Skeletal muscle cell (primary cell): ENCODE data around the gene KLF13.
A peak's percentile ranks its signal among the peaks of the same experiment; 100 is the strongest.

ENCODE experiments used
- DNase-seq: peaks from one replicate; pipeline ENCODE4 v3.0.0-alpha.2; 2010; ENCODE audit warnings: low read depth
- H3K4me3 ChIP-seq: 2 replicates; pipeline ENCODE4 v1.5.1; 2011; ENCODE audit warnings: low read depth, mild to moderate bottlenecking, control low read depth, low read length, moderate library complexity

The KLF13 gene

DNA sequence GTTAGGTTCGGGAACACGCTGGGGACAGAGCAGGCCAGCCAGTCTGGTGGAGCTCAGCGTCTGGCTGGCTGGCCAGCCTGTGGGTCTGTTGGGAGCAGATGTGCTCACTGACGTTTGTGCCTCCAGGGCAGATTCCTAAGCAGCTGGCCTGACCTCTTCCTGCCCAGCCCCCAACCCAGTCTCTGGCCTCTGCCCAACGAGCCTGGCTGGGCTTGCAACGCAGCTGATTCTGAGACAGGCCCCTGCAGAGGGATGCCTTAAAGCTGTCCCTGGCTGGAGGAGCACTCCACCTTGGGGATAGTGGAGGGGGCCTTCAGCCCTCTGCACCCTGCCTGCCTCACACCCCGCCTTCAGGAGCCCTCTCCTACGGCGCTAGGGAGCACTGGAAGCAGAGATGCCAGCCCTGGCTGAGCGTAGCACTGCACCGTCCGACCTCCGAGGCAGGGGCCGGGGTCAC is 46.0 kb downstream of the KLF13 start:
- peak; percentile 73 for DNase-seq
- no peak overlapping the region for H3K4me3 ChIP-seq

DNA sequence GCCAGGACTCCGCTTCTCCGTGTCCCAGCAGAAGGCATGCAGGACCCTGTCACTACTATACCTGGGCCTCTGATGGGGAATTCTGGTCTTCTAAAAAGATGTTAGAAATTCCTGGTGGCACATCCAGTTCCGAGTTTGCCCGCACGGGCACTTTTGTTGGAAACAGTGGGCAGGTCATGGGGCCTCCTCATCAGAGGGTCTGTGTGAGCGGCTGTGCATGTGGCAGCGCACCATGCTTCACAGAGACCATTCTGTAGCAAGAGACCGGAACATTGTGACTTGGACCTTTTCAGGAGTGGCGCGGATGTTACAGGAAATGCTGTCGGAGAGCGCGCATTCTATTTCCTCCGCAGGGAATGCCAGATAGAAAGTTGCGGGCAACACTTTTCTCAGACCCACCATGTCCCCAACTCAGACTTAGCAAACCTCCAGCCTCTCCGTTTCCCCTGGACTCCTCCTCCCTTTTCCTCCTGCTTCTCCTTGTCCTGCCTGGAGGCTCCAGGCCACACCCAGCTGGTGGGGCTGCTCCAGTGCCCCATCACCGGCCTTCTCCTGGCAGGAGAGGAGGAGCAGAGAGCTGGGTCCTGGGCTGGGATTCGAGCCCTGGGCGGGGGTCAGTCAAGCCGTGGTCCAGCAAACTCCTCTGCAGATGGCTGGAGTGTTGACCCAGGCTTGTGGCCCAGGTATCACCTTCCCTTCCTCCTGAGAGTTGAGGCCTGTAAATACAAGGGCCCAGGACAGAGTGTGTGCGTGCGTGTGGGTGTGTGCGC is 46.6 kb downstream of the KLF13 start:
- no peak overlapping the region for H3K4me3 ChIP-seq
- DNase-seq, result no peak

DNA sequence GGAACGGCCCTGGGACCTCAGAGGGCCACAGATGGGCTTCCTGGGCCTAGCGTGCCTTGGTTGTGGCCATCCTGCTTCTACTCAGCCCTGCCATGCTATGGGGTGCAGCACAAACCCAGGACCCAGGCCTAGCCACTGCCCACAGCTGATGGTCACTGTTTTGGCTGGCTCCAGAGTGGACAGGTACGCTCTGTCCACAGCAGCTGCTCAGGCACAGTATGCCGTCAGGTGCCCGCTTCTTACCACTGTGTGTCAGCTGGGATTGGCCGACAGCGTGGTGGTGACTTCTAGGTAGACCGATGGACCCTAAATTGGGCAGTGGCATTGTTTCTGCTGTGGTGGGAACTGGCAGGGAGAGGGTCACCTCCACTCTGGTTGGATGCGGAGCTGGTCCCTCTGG is 47.3 kb downstream of the KLF13 start:
- H3K4me3 ChIP-seq, result no peak overlapping the region
- no peak for DNase-seq

- DNase-seq, result no peak
- H3K4me3 ChIP-seq, result no peak overlapping the region
Observed at GRCh38 chr15:31374489-31374888, 47.9 kb downstream of the KLF13 start.

GRCh38 chr15:31374986-31375385 is 48.4 kb downstream of the KLF13 start:
- H3K4me3 ChIP-seq, result no peak overlapping the region
- DNase-seq, result no peak

GRCh38 chr15:31375772-31376171 is 49.1 kb downstream of the KLF13 start:
- no peak overlapping the region for H3K4me3 ChIP-seq
- DNase-seq, result no peak

GRCh38 chr15:31376511-31376910 is 49.9 kb downstream of the KLF13 start:
- H3K4me3 ChIP-seq, result no peak overlapping the region
- no peak for DNase-seq

GRCh38 chr15:31377030-31377429 is 50.4 kb downstream of the KLF13 start:
- no peak for DNase-seq
- no peak overlapping the region for H3K4me3 ChIP-seq

DNA sequence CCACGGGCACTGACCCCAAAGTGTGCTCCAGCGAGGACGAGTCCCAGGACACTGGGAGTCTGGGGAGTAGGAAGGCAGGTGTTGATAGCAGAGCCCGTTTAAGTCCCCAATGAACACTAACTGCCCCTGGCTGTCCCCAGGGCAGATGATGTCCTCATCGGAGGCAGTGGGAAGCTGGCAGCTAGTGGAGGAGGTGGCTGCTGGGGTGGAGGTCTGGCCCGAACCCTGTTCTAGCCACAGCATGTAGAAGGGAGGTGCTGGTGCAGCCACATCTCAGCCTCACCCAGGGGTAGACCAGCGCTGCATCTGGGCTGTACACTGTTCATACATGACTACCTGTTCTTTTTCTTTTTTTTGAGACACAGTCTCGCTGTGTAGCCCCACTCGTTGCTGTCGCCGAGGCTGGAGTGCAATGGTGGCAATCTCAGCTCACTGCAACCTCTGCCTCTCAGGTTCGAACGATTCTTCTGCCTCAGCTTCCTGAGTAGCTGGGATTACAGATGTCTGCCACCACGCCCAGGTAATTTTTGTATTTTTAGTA is 51.8 kb downstream of the KLF13 start:
- DNase-seq, result no peak
- H3K4me3 ChIP-seq, result no peak overlapping the region

GRCh38 chr15:31379042-31379441 is 52.4 kb downstream of the KLF13 start:
- DNase-seq, result no peak
- H3K4me3 ChIP-seq, result no peak overlapping the region

GRCh38 chr15:31379577-31379976 is 52.9 kb downstream of the KLF13 start:
- no peak for DNase-seq

GRCh38 chr15:31381801-31382712 is 55.4 kb downstream of the KLF13 start:
- no peak overlapping the region for H3K4me3 ChIP-seq
- DNase-seq, result no peak

More at GRCh38 chr15:31379577-31379976, 52.9 kb downstream of the KLF13 start:
- H3K4me3 ChIP-seq, result no peak overlapping the region

- no peak overlapping the region for H3K4me3 ChIP-seq
Observed at GRCh38 chr15:31382713-31383045, 56.0 kb downstream of the KLF13 start.

GRCh38 chr15:31383139-31383538 is 56.5 kb downstream of the KLF13 start:
- H3K4me3 ChIP-seq, result no peak overlapping the region
- DNase-seq, result no peak

More at GRCh38 chr15:31382713-31383045, 56.0 kb downstream of the KLF13 start:
- no peak for DNase-seq

- no peak overlapping the region for H3K4me3 ChIP-seq
- no peak for DNase-seq
Observed at GRCh38 chr15:31384568-31384967, 57.9 kb downstream of the KLF13 start.

DNA sequence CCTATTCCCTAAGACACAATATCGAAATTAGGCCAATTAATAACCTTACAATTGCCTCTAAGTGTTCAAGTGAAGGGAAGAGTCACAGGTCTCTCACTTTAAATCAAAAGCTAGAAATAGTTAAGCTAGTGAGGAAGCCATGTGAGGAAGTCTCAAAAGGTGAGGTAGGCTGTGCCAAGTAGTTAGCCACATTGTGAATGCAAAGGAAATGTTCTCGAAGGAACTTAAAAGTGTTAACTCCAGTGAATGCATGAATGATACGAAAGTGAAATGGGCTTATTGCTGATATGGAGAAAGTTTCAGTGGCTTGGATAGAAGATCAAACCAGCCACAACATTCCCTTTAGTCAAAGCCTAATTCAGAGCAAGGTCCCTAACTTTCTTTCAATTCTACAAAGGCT is 59.1 kb downstream of the KLF13 start:
- no peak overlapping the region for H3K4me3 ChIP-seq
- no peak for DNase-seq

DNA sequence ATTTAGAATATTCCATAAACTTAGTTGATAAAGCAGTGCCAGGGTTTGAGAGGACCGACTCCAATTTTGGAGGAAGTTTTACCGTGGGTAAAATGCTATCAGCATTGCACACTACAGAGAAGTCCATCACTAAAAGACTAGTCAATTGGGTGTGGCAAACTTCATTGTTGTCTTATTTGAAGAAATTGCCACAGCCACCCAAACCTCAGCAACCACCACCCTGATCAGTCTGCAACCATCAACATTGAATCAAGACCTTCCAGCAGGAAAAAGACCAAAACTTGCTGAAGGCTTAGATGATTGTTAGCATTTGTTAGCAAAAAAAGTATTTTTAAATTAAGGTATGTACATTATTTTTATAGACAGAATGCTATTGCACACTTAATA is 60.5 kb downstream of the KLF13 start:
- no peak overlapping the region for H3K4me3 ChIP-seq
- DNase-seq, result no peak

DNA sequence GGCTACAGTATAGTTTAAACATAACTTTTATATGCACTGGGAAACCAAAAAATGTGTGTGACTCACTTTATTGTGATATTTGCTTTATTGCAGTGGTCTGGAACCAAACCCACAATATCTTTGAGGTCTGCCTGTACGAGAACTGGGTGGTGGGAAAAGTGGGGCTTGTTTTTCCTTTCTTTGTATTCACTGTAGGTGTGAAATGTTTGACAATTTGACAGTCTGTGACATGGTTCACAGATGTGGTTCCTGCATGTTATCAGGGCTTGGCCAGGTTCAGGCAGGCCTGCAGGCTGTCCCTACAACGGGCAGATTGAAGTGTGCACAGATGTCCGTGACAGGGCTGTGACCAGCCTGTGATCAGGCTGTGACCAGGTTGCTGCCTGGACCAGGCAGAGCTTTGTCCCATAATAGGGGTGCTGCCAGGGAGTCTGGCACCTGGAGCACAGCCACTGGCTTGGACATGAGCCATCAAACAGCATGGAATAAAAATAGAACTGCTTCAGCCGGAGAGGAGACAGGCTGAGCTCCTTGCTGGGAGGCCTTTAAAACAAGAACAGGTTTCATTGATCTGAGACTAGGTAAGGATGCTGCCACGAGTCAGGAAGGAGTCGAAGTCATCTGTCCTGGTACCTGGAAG is 61.0 kb downstream of the KLF13 start:
- H3K4me3 ChIP-seq, result no peak overlapping the region
- DNase-seq, result no peak

DNA sequence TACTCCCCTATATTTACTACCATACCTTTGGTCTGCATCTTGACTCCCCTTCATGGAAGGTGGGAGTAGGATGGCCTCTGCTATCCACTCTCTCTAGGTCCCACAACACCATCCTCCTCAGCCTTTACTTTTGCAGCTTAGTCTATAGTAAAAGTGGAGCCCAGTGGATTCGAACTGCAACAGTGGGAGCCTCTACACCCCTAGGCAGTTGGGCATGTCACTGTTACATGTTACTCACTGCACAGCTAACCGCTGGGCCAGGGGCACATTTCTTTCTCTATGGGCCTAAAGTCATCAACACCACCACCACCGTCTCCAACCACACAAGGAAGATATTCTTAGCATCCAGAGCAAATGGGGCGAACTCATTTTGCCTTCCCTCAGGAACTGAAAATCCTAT is 62.9 kb downstream of the KLF13 start:
- H3K4me3 ChIP-seq, result no peak overlapping the region

DNA sequence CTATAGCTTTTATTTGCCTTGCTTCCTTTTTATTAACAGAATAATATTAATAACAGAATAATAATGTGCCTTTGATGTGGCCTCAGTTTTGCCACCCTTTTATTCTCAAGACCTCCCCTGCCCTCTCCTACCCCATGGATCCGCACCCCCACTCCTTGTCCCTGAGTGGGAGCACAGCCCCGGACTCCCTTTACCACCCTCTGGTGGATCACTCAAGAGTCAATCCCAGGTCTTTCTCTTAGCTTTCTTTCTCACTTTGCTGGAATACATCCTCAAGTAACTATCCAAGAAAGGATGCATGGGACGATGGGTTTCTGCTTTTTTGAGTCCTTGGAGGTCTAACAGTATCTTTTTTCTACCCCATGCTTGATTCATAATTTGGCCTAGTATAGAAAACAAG is 63.4 kb downstream of the KLF13 start:
- H3K4me3 ChIP-seq, result no peak overlapping the region
- DNase-seq, result no peak

More for the DNA sequence above, 62.9 kb downstream of the KLF13 start:
- no peak for DNase-seq
